ENCODE data around the gene ADORA1.

The ADORA1 gene

DNA sequence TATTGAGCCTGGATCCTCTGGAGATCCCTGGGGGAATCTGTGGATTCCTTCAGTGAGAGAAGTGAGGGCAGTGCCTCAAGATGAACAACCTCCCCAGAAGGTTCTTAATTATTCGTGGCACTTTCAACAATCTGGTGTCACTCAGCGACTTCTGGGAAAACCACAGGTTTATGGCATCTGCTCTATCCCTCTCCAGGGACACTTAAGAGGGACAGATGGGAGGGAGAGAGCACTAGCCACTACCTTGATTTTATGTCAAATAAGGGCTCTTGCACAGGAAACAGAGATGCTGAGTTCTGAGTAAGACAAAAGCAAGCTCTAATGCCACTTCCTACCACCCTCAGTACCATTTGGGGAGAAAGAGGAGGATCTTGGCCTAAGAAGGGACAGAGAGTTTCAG, 80.2 kb downstream of the ADORA1 start:
- ChIA-PET CTCF (interaction anchor here (1.0 to 2.1 kb wide), 3 partner anchors 10 to 168 kb away, joined by 4 to 12 read pairs (median 7); no protein-coding TSS in a partner anchor), POLR2A (no interaction called here)
- H3K36me3 ChIP-seq (ENCODE audit: control insufficient read depth in 2 of 2, insufficient read depth in 1 of 2, low read length in 2 of 2) = no peaks in the 10 kb centered on the region

GRCh38 chr1:203208181-203208580, 80.7 kb downstream of the ADORA1 start:
- TF ChIP-seq PBX3 (CRISPR knock-in tag; IDR thresholded peaks at IDR 0.05) = no peak
- no peak for TF ChIP-seq TCF7L2 (IDR thresholded peaks at IDR 0.05; ENCODE audit: borderline replicate concordance, low read depth, low read length)
- no peak for TF ChIP-seq ZNF701 (tag by site-specific recombination; IDR thresholded peaks at IDR 0.05)
- TF ChIP-seq ZNF366 (tag by site-specific recombination; conservative IDR thresholded peaks at IDR 0.05) = no peak
- no peak for TF ChIP-seq ZNF623 (tag by site-specific recombination; IDR thresholded peaks at IDR 0.05)
- TF ChIP-seq ZNF214 (tag by site-specific recombination; IDR thresholded peaks at IDR 0.05; ENCODE audit: borderline replicate concordance) = no peak
- no peak for TF ChIP-seq PRDM2 (tag by site-specific recombination; IDR thresholded peaks at IDR 0.05; ENCODE audit: borderline replicate concordance)
- no peak for TF ChIP-seq ZBTB17 (tag by site-specific recombination; IDR thresholded peaks at IDR 0.05)
- no peak for TF ChIP-seq BCL11B (tag by site-specific recombination; IDR thresholded peaks at IDR 0.05; ENCODE audit: low read depth)
- no peak for TF ChIP-seq YY1 (tag by site-specific recombination; IDR thresholded peaks at IDR 0.05)
- TF ChIP-seq ZEB2 (tag by site-specific recombination; IDR thresholded peaks at IDR 0.05) = no peak
- TF ChIP-seq, protein P1, sequence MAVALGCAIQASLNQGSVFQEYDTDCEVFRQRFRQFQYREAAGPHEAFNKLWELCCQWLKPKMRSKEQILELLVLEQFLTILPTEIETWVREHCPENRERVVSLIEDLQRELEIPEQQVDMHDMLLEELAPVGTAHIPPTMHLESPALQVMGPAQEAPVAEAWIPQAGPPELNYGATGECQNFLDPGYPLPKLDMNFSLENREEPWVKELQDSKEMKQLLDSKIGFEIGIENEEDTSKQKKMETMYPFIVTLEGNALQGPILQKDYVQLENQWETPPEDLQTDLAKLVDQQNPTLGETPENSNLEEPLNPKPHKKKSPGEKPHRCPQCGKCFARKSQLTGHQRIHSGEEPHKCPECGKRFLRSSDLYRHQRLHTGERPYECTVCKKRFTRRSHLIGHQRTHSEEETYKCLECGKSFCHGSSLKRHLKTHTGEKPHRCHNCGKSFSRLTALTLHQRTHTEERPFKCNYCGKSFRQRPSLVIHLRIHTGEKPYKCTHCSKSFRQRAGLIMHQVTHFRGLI (tag by site-specific recombination; IDR thresholded peaks at IDR 0.05) = no peak
- no peak for TF ChIP-seq ZNF792 (tag by site-specific recombination; IDR thresholded peaks at IDR 0.05)
- no peak for TF ChIP-seq EGR2 (tag by site-specific recombination; IDR thresholded peaks at IDR 0.05; ENCODE audit: low read depth)
- TF ChIP-seq, protein P2, sequence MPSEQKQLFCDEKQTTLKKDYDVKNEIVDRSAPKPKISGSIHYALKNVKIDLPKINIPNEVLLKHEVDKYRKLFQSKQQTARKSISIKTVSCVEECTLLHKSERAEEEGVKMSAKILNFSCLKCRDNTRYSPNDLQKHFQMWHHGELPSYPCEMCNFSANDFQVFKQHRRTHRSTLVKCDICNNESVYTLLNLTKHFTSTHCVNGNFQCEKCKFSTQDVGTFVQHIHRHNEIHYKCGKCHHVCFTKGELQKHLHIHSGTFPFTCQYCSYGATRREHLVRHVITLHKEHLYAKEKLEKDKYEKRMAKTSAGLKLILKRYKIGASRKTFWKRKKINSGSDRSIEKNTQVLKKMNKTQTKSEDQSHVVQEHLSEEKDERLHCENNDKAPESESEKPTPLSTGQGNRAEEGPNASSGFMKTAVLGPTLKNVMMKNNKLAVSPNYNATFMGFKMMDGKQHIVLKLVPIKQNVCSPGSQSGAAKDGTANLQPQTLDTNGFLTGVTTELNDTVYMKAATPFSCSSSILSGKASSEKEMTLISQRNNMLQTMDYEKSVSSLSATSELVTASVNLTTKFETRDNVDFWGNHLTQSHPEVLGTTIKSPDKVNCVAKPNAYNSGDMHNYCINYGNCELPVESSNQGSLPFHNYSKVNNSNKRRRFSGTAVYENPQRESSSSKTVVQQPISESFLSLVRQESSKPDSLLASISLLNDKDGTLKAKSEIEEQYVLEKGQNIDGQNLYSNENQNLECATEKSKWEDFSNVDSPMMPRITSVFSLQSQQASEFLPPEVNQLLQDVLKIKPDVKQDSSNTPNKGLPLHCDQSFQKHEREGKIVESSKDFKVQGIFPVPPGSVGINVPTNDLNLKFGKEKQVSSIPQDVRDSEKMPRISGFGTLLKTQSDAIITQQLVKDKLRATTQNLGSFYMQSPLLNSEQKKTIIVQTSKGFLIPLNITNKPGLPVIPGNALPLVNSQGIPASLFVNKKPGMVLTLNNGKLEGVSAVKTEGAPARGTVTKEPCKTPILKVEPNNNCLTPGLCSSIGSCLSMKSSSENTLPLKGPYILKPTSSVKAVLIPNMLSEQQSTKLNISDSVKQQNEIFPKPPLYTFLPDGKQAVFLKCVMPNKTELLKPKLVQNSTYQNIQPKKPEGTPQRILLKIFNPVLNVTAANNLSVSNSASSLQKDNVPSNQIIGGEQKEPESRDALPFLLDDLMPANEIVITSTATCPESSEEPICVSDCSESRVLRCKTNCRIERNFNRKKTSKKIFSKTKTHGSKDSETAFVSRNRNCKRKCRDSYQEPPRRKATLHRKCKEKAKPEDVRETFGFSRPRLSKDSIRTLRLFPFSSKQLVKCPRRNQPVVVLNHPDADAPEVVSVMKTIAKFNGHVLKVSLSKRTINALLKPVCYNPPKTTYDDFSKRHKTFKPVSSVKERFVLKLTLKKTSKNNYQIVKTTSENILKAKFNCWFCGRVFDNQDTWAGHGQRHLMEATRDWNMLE (tag by site-specific recombination; conservative IDR thresholded peaks at IDR 0.05; ENCODE audit: low read depth) = no peak
- TF ChIP-seq GFI1B (tag by site-specific recombination; IDR thresholded peaks at IDR 0.05) = no peak
- no peak for TF ChIP-seq ZNF510 (tag by site-specific recombination; IDR thresholded peaks at IDR 0.05; ENCODE audit: insufficient replicate concordance)
- no peak for TF ChIP-seq ZIC2 (tag by site-specific recombination; IDR thresholded peaks at IDR 0.05)
- no peaks in the 10 kb centered on the region for H3K36me3 ChIP-seq (ENCODE audit: control insufficient read depth in 2 of 2, insufficient read depth in 1 of 2, low read length in 2 of 2)
- H3K4me1 ChIP-seq (ENCODE audit: control insufficient read depth, insufficient read depth, low read length) = no peaks in the 10 kb centered on the region
- H3K27ac ChIP-seq (ENCODE audit: extremely low read depth, low read depth, low read length) = no peak overlapping the region
- no peaks in the 10 kb centered on the region for H3K9me3 ChIP-seq (ENCODE audit: control insufficient read depth, insufficient read depth, low read depth, low read length)
- ChIA-PET CTCF (interaction anchor here (1.5 to 2.1 kb wide), 3 partner anchors 90 to 168 kb away, joined by 4 to 12 read pairs (median 5); no protein-coding TSS in a partner anchor), POLR2A (no interaction called here)
- H3K4me3 ChIP-seq (ENCODE audit: low read depth, low read length) = no peak overlapping the region

More for the DNA sequence above, 80.2 kb downstream of the ADORA1 start:
- no peaks in the 10 kb centered on the region for H3K9me3 ChIP-seq (ENCODE audit: control insufficient read depth, insufficient read depth, low read depth, low read length)
- no peak overlapping the region for H3K27ac ChIP-seq (ENCODE audit: extremely low read depth, low read depth, low read length)
- no peak overlapping the region for H3K4me3 ChIP-seq (ENCODE audit: low read depth, low read length)
- TF ChIP-seq ZNF341 (tag by site-specific recombination; IDR thresholded peaks at IDR 0.05; ENCODE audit: low read depth) (peak; percentile 44), MYNN (tag by site-specific recombination; IDR thresholded peaks at IDR 0.05; ENCODE audit: borderline replicate concordance) (no peak)
- H3K4me1 ChIP-seq (ENCODE audit: control insufficient read depth, insufficient read depth, low read length) = no peaks in the 10 kb centered on the region

All from HEK293 (cell line).